SK-N-SH (cell line): Measurements from ENCODE around the gene TEPSIN. TPM values are rescaled to one million over a fixed set of nuclear protein-coding genes. Genes with fewer than 3 reads are reported as not detected.
A peak's percentile ranks its signal among the peaks of the same experiment; 100 is the strongest.

ENCODE experiments used
- CTCF ChIA-PET: fragments of 300-600, 350-600 bp; formaldehyde crosslinking; extraction: SDS; loops from one replicate; lab custom pipeline; 2021; lab: Yijun Ruan, JAX
- POLR2A ChIA-PET: fragments of 350-600 bp; sonication (Branson Sonifier 250); formaldehyde crosslinking; extraction: SDS; loops from one replicate; lab custom pipeline; 2020; ENCODE audit warnings: antibody characterized with exemption, inconsistent platforms; lab: Yijun Ruan, JAX
- DNase-seq: peaks from one replicate; pipeline ENCODE4 v3.0.0; 2012
- H2AFZ ChIP-seq: fragments of 200-600 bp; sonication (generic); 2 replicates; pipeline ENCODE4 v1.8.1; 2016; ENCODE audit warnings: antibody characterized with exemption, mild to moderate bottlenecking, low read depth
- H3F3A ChIP-seq: fragments of 200-600 bp; sonication (generic); replicated peaks from 2 replicates; pipeline ENCODE3; 2016; ENCODE audit warnings: antibody characterized with exemption, mild to moderate bottlenecking; ENCODE audit not compliant: insufficient read depth
- H3K27ac ChIP-seq, 2 experiments: fragments of 200-500 bp in 1 of 2; fragments of 200-600 bp in 1 of 2; sonication (Bioruptor generic) in 1 of 2; sonication (generic), shearing (Covaris generic) in 1 of 2; 2 replicates each; pipeline versions ENCODE4 v1.5.1 to v1.6.1; 2014 to 2016; ENCODE audit warnings: low read depth in 2 of 2, inconsistent platforms in 1 of 2, low read length in 1 of 2, mild to moderate bottlenecking in 1 of 2, mixed read lengths in 1 of 2
- H3K27me3 ChIP-seq: fragments of 200-600 bp; sonication (generic), shearing (Covaris generic); 2 replicates; pipeline ENCODE4 v1.6.1; 2016; ENCODE audit warnings: mixed run types; ENCODE audit not compliant: insufficient read depth
- H3K36me3 ChIP-seq, 2 experiments: fragments of 200-500 bp in 1 of 2; fragments of 200-600 bp in 1 of 2; sonication (Bioruptor generic) in 1 of 2; sonication (generic) in 1 of 2; replicated peaks in 1 of 2; 2 replicates each; pipeline versions ENCODE3 to v1.5.1; 2014 to 2016; ENCODE audit warnings: low read length in 1 of 2, mild to moderate bottlenecking in 1 of 2; ENCODE audit not compliant: insufficient read depth in 2 of 2, control insufficient read depth in 1 of 2
- H3K4me1 ChIP-seq, 2 experiments: fragments of 200-500 bp in 1 of 2; fragments of 200-600 bp in 1 of 2; sonication (Bioruptor generic) in 1 of 2; sonication (generic), shearing (Covaris generic) in 1 of 2; 2 replicates each; pipeline versions ENCODE4 v1.5.1 to v1.6.1; 2014 to 2016; ENCODE audit warnings: low read depth in 1 of 2, low read length in 1 of 2, mixed run types in 1 of 2; ENCODE audit not compliant: insufficient read depth in 2 of 2, control insufficient read depth in 1 of 2
- H3K4me2 ChIP-seq: fragments of 200-600 bp; sonication (generic), shearing (Covaris generic); 2 replicates; pipeline ENCODE4 v1.6.1; 2017; ENCODE audit warnings: mixed run types
- H3K4me3 ChIP-seq, 2 experiments: fragments of 200-500 bp in 1 of 2; fragments of 200-600 bp in 1 of 2; sonication (Bioruptor generic) in 1 of 2; sonication (generic), shearing (Covaris generic) in 1 of 2; 2 replicates each; pipeline versions ENCODE4 v1.5.1 to v1.8.1; 2014 to 2016; ENCODE audit warnings: low read depth in 2 of 2, inconsistent platforms in 1 of 2, low read length in 1 of 2, mild to moderate bottlenecking in 1 of 2, mixed read lengths in 1 of 2, moderate library complexity in 1 of 2
- H3K79me2 ChIP-seq: fragments of 200-600 bp; sonication (generic); 2 replicates; pipeline ENCODE4 v1.8.1; 2017; ENCODE audit warnings: mild to moderate bottlenecking; ENCODE audit not compliant: insufficient read depth
- H3K9ac ChIP-seq: fragments of 200-600 bp; sonication (generic); 2 replicates; pipeline ENCODE4 v1.6.1; 2017; ENCODE audit warnings: mixed run types
- H3K9me2 ChIP-seq: fragments of 200-600 bp; sonication (generic); 2 replicates; pipeline ENCODE4 v1.6.1; 2017; ENCODE audit warnings: mixed run types
- H3K9me3 ChIP-seq: fragments of 200-600 bp; sonication (generic); 2 replicates; pipeline ENCODE4 v1.6.1; 2017; ENCODE audit warnings: mixed run types, mild to moderate bottlenecking, moderate library complexity
- H4K20me1 ChIP-seq: fragments of 200-600 bp; sonication (generic); 2 replicates; pipeline ENCODE4 v1.6.1; 2017; ENCODE audit warnings: mild to moderate bottlenecking, mixed run types; ENCODE audit not compliant: insufficient read depth
- EZH2phosphoT487 ChIP-seq: fragments of 200-600 bp; sonication (generic); IDR thresholded peaks from 2 replicates; pipeline ENCODE4 v1.6.1; 2017; ENCODE audit warnings: low read depth, mixed run types, mild to moderate bottlenecking, antibody characterized with exemption, moderate library complexity, borderline replicate concordance
- GABPA ChIP-seq: IDR thresholded peaks from 2 replicates; pipeline ENCODE4 v1.4.0; 2012; ENCODE audit warnings: low read depth, mild to moderate bottlenecking
- RAD21 ChIP-seq: IDR thresholded peaks from 2 replicates; pipeline ENCODE4 v1.6.1; 2012; ENCODE audit warnings: mild to moderate bottlenecking, low read length
- RCOR1 ChIP-seq: fragments of 150-350 bp; IDR thresholded peaks from 2 replicates; pipeline ENCODE4 v1.6.1; 2017; ENCODE audit warnings: antibody characterized with exemption, low read length
- RXRA ChIP-seq: IDR thresholded peaks from 2 replicates; pipeline ENCODE4 v1.4.0; 2012; ENCODE audit warnings: low read depth, mild to moderate bottlenecking, borderline replicate concordance
- SMC3 ChIP-seq: IDR thresholded peaks from 2 replicates; pipeline ENCODE4 v1.6.1; 2012; ENCODE audit warnings: low read depth, low read length, improper control_type of control experiment
- WGBS: methylation state at CpG from one replicate; pipeline ENCODE4 v1.1.6; 2017; ENCODE audit warnings: low lambda C conversion rate; 5-methylcytosine and 5-hydroxymethylcytosine counted together
- polyA plus RNA-seq, 3 experiments: library from polyadenylated mRNA; depleted of rRNA; stranded (reverse); fragments of >200 nt; gene quantifications; 2 replicates each; pipeline ENCODE4 v1.2.3, GENCODE V29; 2012
- TF ChIP-seq, protein P1 (sequence below): IDR thresholded peaks from 2 replicates; pipeline ENCODE4 v1.4.0; 2012; ENCODE audit warnings: low read depth
- TF ChIP-seq, protein P2 (sequence below): IDR thresholded peaks from 2 replicates; pipeline ENCODE4 v1.6.1; 2012; ENCODE audit warnings: mild to moderate bottlenecking, low read depth, low read length, moderate library complexity
- TF ChIP-seq, protein P3 (sequence below): fragments of 200-600 bp; sonication (generic); IDR thresholded peaks from 2 replicates; pipeline ENCODE4 v1.6.1; 2017; ENCODE audit warnings: antibody characterized with exemption, mild to moderate bottlenecking, moderate library complexity

TEPSIN gene
- polyA plus RNA-seq, 1 of the 3 experiments (the other 2 are of a cell fraction), result 35.3 TPM

DNA sequence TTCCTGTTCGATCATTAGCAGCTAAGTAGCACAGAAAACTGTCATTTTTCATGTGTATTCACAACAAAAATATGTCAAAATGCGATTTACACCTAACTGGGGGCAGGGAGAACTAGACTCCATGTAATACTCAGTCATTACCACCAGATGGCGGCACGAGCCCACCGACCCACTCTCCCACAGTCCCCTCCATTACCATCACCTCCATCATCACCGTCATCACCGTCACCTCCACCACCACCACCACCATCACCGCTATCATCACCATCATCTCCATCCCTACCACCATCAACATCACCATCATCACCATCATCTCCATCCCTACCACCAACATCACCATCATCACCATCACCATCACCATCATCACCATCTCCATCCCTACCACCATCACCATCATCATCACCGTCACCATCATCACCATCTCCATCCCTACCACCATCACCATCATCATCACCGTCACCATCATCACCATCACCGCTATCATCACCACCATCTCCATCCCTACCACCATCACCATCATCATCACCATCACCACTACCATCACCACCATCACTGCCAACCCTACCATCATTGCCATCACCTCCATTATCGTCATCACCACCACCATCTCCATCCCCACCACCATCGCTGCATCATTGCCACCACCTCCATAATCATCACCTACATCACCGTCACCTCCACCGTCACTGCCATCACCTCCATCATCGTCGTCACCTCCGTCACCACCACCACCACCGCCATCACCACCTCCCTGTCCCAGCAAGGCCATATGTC is 14.7 kb upstream of the TEPSIN start:
- 72% methylated on average over 19 of the region's 19 CpGs for WGBS
- Histone ChIP-seq H3K79me2 (peaks cover 13% of the 10 kb centered on the region; the same call in 1 of the 2 replicates), H3K36me3 (peaks cover 39 to 48% of the 10 kb centered on the region in 2 experiments), H3K4me3 (peak overlapping the region in 1 of 2 experiments; percentile 21; a peak in 1 of 4 replicates), H3K9ac (no peak overlapping the region), H3F3A (no peaks in the 10 kb centered on the region), H4K20me1 (peaks cover 16% of the 10 kb centered on the region), H3K9me3 (no peaks in the 10 kb centered on the region), H3K4me2 (no peak overlapping the region), H2AFZ (no peak overlapping the region), H3K27ac (no peak overlapping the region; a peak in 1 of 4 replicates), H3K4me1 (peaks cover 0 to 38% of the 10 kb centered on the region in 2 experiments; a peak in 1 of 4 replicates), H3K27me3 (no peaks in the 10 kb centered on the region), H3K9me2 (no peaks in the 10 kb centered on the region)
- TF ChIP-seq, protein P1, sequence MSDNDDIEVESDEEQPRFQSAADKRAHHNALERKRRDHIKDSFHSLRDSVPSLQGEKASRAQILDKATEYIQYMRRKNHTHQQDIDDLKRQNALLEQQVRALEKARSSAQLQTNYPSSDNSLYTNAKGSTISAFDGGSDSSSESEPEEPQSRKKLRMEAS, result no peak
- TF ChIP-seq RCOR1, result 0 out of 2 replicates have a peak, but pooled peaks have one; percentile 15
- TF ChIP-seq RXRA, result no peak
- no peak for TF ChIP-seq EZH2phosphoT487
- TF ChIP-seq GABPA, result no peak
- TF ChIP-seq, protein P2, sequence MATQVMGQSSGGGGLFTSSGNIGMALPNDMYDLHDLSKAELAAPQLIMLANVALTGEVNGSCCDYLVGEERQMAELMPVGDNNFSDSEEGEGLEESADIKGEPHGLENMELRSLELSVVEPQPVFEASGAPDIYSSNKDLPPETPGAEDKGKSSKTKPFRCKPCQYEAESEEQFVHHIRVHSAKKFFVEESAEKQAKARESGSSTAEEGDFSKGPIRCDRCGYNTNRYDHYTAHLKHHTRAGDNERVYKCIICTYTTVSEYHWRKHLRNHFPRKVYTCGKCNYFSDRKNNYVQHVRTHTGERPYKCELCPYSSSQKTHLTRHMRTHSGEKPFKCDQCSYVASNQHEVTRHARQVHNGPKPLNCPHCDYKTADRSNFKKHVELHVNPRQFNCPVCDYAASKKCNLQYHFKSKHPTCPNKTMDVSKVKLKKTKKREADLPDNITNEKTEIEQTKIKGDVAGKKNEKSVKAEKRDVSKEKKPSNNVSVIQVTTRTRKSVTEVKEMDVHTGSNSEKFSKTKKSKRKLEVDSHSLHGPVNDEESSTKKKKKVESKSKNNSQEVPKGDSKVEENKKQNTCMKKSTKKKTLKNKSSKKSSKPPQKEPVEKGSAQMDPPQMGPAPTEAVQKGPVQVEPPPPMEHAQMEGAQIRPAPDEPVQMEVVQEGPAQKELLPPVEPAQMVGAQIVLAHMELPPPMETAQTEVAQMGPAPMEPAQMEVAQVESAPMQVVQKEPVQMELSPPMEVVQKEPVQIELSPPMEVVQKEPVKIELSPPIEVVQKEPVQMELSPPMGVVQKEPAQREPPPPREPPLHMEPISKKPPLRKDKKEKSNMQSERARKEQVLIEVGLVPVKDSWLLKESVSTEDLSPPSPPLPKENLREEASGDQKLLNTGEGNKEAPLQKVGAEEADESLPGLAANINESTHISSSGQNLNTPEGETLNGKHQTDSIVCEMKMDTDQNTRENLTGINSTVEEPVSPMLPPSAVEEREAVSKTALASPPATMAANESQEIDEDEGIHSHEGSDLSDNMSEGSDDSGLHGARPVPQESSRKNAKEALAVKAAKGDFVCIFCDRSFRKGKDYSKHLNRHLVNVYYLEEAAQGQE, result no peak
- peak; percentile 99 for TF ChIP-seq RAD21
- TF ChIP-seq SMC3, result peak; percentile 94
- TF ChIP-seq, protein P3, sequence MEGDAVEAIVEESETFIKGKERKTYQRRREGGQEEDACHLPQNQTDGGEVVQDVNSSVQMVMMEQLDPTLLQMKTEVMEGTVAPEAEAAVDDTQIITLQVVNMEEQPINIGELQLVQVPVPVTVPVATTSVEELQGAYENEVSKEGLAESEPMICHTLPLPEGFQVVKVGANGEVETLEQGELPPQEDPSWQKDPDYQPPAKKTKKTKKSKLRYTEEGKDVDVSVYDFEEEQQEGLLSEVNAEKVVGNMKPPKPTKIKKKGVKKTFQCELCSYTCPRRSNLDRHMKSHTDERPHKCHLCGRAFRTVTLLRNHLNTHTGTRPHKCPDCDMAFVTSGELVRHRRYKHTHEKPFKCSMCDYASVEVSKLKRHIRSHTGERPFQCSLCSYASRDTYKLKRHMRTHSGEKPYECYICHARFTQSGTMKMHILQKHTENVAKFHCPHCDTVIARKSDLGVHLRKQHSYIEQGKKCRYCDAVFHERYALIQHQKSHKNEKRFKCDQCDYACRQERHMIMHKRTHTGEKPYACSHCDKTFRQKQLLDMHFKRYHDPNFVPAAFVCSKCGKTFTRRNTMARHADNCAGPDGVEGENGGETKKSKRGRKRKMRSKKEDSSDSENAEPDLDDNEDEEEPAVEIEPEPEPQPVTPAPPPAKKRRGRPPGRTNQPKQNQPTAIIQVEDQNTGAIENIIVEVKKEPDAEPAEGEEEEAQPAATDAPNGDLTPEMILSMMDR, result peak; percentile 92
- peak; percentile 92 for DNase-seq
- CTCF ChIA-PET, result interaction anchor here (0.6 to 11.3 kb wide), 77 partner anchors 8 to 356 kb away, joined by 3 to 140 read pairs (median 4); partner anchors contain the start of genes BAHCC1, CEP131, FAAP100 and NDUFAF8
- POLR2A ChIA-PET, result interaction anchor here (1.3 kb wide), 1 partner anchor 231 kb away, joined by 5 read pairs; no protein-coding TSS in a partner anchor
